IMR-90 (cell line): Measurements from ENCODE around the gene CCNC. TPM values are rescaled to one million over a fixed set of nuclear protein-coding genes. Genes with fewer than 3 reads are reported as not detected.

ENCODE experiments used
- ATAC-seq: fragments of 200-7000 bp; cut with Tn5 transposase; 2 replicates; pipeline ENCODE4 v1.9.1; 2020; ENCODE audit warnings: low read depth, mild to moderate bottlenecking, moderate library complexity
- BruUV-seq: library from RNA; stranded (reverse); fragments of 400-500 nt; replicated peaks from 2 replicates; lab custom pipeline; 2021; lab: Mats Ljungman, UMichigan
- CTCF ChIA-PET: fragments of 300-600 bp; formaldehyde crosslinking; extraction: SDS; loops from one replicate; lab custom pipeline; 2021; ENCODE audit warnings: antibody characterized with exemption; lab: Yijun Ruan, JAX
- POLR2A ChIA-PET: fragments of 300-600 bp; sonication (Branson Sonifier 250); formaldehyde crosslinking; loops from one replicate; lab custom pipeline; 2022; ENCODE audit warnings: antibody characterized with exemption; ENCODE audit not compliant: unreplicated experiment; lab: Charles Lee
- DNase-seq: peaks from one replicate; pipeline ENCODE4 v3.0.0; 2013
- H2AFZ ChIP-seq: replicated peaks from 2 replicates; pipeline ENCODE3; 2013; ENCODE audit warnings: low read length, mild to moderate bottlenecking; ENCODE audit not compliant: poor library complexity
- H2AK5ac ChIP-seq: 2 replicates; pipeline ENCODE4 v1.6.1; 2013; ENCODE audit warnings: low read depth, low read length, inconsistent platforms
- H2AK9ac ChIP-seq: replicated peaks from 2 replicates; pipeline ENCODE3; 2013; ENCODE audit warnings: mild to moderate bottlenecking, low read depth, low read length, moderate library complexity; ENCODE audit not compliant: poor library complexity
- H2BK120ac ChIP-seq: 2 replicates; pipeline ENCODE4 v1.6.1; 2013; ENCODE audit warnings: low read depth, low read length, inconsistent platforms
- H2BK15ac ChIP-seq: 3 replicates; pipeline ENCODE4 v1.6.1; 2013; ENCODE audit warnings: low read depth, low read length, inconsistent platforms
- H2BK20ac ChIP-seq: 2 replicates; pipeline ENCODE4 v1.6.1; 2013; ENCODE audit warnings: low read depth, mild to moderate bottlenecking, inconsistent platforms, low read length, moderate library complexity
- H2BK5ac ChIP-seq: 2 replicates; pipeline ENCODE4 v1.6.1; 2013; ENCODE audit warnings: mild to moderate bottlenecking, low read depth, low read length, inconsistent platforms; ENCODE audit not compliant: poor library complexity, severe bottlenecking
- H3K14ac ChIP-seq: replicated peaks from 2 replicates; pipeline ENCODE4 v1.6.1; 2013; ENCODE audit warnings: low read depth, low read length, inconsistent platforms
- H3K18ac ChIP-seq: 2 replicates; pipeline ENCODE4 v1.6.1; 2013; ENCODE audit warnings: low read depth, low read length, control low read depth
- H3K23ac ChIP-seq: 2 replicates; pipeline ENCODE4 v1.6.1; 2013; ENCODE audit warnings: low read depth, low read length, inconsistent platforms
- H3K27ac ChIP-seq: 2 replicates; pipeline ENCODE4 v1.5.1; 2013; ENCODE audit warnings: mild to moderate bottlenecking, control low read depth, low read length; ENCODE audit not compliant: insufficient read depth
- H3K27me3 ChIP-seq: 2 replicates; pipeline ENCODE4 v1.6.1; 2013; ENCODE audit warnings: low read length; ENCODE audit not compliant: control insufficient read depth, insufficient read depth
- H3K36me3 ChIP-seq: 2 replicates; pipeline ENCODE4 v1.6.1; 2013; ENCODE audit warnings: low read length, mixed read lengths; ENCODE audit not compliant: control insufficient read depth, insufficient read depth
- H3K4ac ChIP-seq: 2 replicates; pipeline ENCODE4 v1.6.1; 2013; ENCODE audit warnings: low read depth, low read length, inconsistent platforms
- H3K4me1 ChIP-seq: 2 replicates; pipeline ENCODE4 v1.6.1; 2013; ENCODE audit warnings: low read length, mixed read lengths; ENCODE audit not compliant: control insufficient read depth, insufficient read depth
- H3K4me2 ChIP-seq: 2 replicates; pipeline ENCODE4 v1.6.1; 2013; ENCODE audit warnings: low read depth, mild to moderate bottlenecking, control low read depth, low read length, moderate library complexity
- H3K4me3 ChIP-seq: 2 replicates; pipeline ENCODE4 v1.5.1; 2013; ENCODE audit warnings: low read depth, mild to moderate bottlenecking, control low read depth, low read length, moderate library complexity; ENCODE audit not compliant: insufficient read depth
- H3K56ac ChIP-seq: 2 replicates; pipeline ENCODE4 v1.6.1; 2013; ENCODE audit warnings: low read length, inconsistent platforms; ENCODE audit not compliant: insufficient read depth; ENCODE audit errors: extremely low read depth
- H3K79me1 ChIP-seq, 2 experiments: 2 replicates each; pipeline ENCODE4 v1.6.1; 2013; ENCODE audit warnings: low read length in 2 of 2, inconsistent platforms in 1 of 2, low read depth in 1 of 2
- H3K9ac ChIP-seq: 2 replicates; pipeline ENCODE4 v1.6.1; 2013; ENCODE audit warnings: low read depth, low read length, control low read depth
- H3K9me1 ChIP-seq: 2 replicates; pipeline ENCODE4 v1.6.1; 2013; ENCODE audit warnings: low read length, inconsistent platforms; ENCODE audit not compliant: insufficient read depth
- H3K9me3 ChIP-seq: 2 replicates; pipeline ENCODE4 v1.6.1; 2013; ENCODE audit warnings: low read length; ENCODE audit not compliant: control insufficient read depth, insufficient read depth
- H4K20me1 ChIP-seq: 2 replicates; pipeline ENCODE4 v1.6.1; 2013; ENCODE audit warnings: low read length, inconsistent platforms; ENCODE audit not compliant: insufficient read depth
- H4K5ac ChIP-seq: 2 replicates; pipeline ENCODE4 v1.6.1; 2013; ENCODE audit warnings: mild to moderate bottlenecking, low read depth, low read length, control low read depth
- H4K8ac ChIP-seq, 2 experiments: 2 replicates each; pipeline ENCODE4 v1.6.1; 2013; ENCODE audit warnings: low read depth in 2 of 2, low read length in 2 of 2, control low read depth in 1 of 2, inconsistent platforms in 1 of 2
- H4K91ac ChIP-seq: 2 replicates; pipeline ENCODE4 v1.6.1; 2013; ENCODE audit warnings: low read depth, low read length, inconsistent platforms; ENCODE audit not compliant: insufficient read depth
- BHLHE40 ChIP-seq: fragments of 150-350 bp; IDR thresholded peaks from 2 replicates; pipeline ENCODE4 v1.6.1; 2016; ENCODE audit warnings: mild to moderate bottlenecking, low read depth, low read length
- CHD1 ChIP-seq: IDR thresholded peaks from 2 replicates; pipeline ENCODE4 v1.6.1; 2012; ENCODE audit warnings: low read depth, low read length, improper control_type of control experiment
- ELK1 ChIP-seq: fragments of 150-350 bp; IDR thresholded peaks from 2 replicates; pipeline ENCODE4 v1.6.1; 2016; ENCODE audit warnings: low read depth, mild to moderate bottlenecking, low read length, moderate library complexity, borderline replicate concordance
- SMC3 ChIP-seq: fragments of 150-350 bp; IDR thresholded peaks from 2 replicates; pipeline ENCODE4 v1.6.1; 2016; ENCODE audit warnings: low read depth, mild to moderate bottlenecking, antibody characterized with exemption, low read length, moderate library complexity
- WGBS, 2 experiments: methylation state at CpG; one replicate each; pipeline versions ENCODE4 v1.1.5 to v1.1.7; 2013; ENCODE audit warnings: missing lambda C conversion rate in 2 of 2; ENCODE audit not compliant: insufficient read length in 1 of 2; ENCODE audit errors: extremely low coverage in 2 of 2; 5-methylcytosine and 5-hydroxymethylcytosine counted together
- dilution Hi-C: fragments of 300-500 bp; cut with HindIII; formaldehyde crosslinking; loops from one replicate; pipeline ENCODE4 v1.14.3; 2018; ENCODE audit warnings: low sequenced_read_pairs; ENCODE audit not compliant: unreplicated experiment
- in situ Hi-C: fragments of 300-500 bp; cut with MboI; formaldehyde crosslinking; loops from 3 replicates; pipeline ENCODE4 v1.14.3; 2019; ENCODE audit warnings: low sequenced_read_pairs, inconsistent platforms, mixed read lengths
- intact Hi-C: fragments of 100-400 bp; cut with micrococcal nuclease; formaldehyde crosslinking; loops from 2 replicates; pipeline ENCODE4 v1.10.0; 2022
- polyA plus RNA-seq, 3 experiments: library from polyadenylated mRNA; depleted of rRNA; stranded (reverse); fragments of >200 nt; gene quantifications; 2 replicates each; pipeline ENCODE4 v1.2.3, GENCODE V29; 2012; ENCODE audit warnings: low replicate concordance in 1 of 3
- total RNA-seq: library from RNA; depleted of rRNA; stranded (reverse); fragments of >200 nt; gene quantifications from 2 replicates; pipeline ENCODE4 v1.2.3, GENCODE V29; 2012
- TF ChIP-seq, protein P1 (sequence below): fragments of 150-350 bp; IDR thresholded peaks from 2 replicates; pipeline ENCODE4 v1.6.1; 2017; ENCODE audit warnings: mild to moderate bottlenecking, antibody characterized with exemption, low read length, low read depth

The CCNC gene
- total and polyA plus RNA-seq, 2 of the 4 experiments (the other 2 are of a cell fraction), result 30.1 to 95.7 TPM

DNA sequence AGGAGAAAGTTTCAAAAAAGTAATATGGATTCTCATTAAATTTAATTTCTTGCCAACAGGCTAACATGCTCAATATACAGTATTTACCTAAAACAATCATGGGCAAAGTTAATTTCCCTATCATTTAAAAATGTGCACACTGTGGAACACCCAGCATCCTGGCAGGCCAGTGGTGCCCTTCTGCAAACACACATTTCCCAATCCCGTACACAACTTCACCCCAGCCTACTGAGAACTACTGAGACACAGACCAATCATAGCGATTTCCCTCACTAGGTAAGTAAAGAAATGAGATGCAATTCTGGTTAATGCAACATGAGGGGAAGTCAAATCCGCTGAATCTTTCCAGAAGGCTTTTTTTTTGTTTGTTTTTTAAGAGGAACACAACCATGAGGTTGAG is 60.8 kb downstream of the CCNC start:
- TF ChIP-seq CHD1 (no peak), BHLHE40 (no peak), SMC3 (no peak), ELK1 (no peak)
- TF ChIP-seq, protein P1, sequence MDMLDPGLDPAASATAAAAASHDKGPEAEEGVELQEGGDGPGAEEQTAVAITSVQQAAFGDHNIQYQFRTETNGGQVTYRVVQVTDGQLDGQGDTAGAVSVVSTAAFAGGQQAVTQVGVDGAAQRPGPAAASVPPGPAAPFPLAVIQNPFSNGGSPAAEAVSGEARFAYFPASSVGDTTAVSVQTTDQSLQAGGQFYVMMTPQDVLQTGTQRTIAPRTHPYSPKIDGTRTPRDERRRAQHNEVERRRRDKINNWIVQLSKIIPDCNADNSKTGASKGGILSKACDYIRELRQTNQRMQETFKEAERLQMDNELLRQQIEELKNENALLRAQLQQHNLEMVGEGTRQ, result no peak
- POLR2A ChIA-PET, result no interaction called here
- no peak overlapping the region for H2BK15ac ChIP-seq
- no peak overlapping the region for H3K9ac ChIP-seq
- dilution Hi-C loops, result no loop called here
- H3K27ac ChIP-seq, result no peak overlapping the region
- no peak overlapping the region for H2BK5ac ChIP-seq
- H3K4me1 ChIP-seq, result no peaks in the 10 kb centered on the region
- CTCF ChIA-PET, result no interaction called here
- H3K23ac ChIP-seq, result no peak overlapping the region
- H4K20me1 ChIP-seq, result no peaks in the 10 kb centered on the region
- H3K56ac ChIP-seq, result no peak overlapping the region
- H4K8ac ChIP-seq, result no peak overlapping the region
- H4K5ac ChIP-seq, result no peak overlapping the region
- 0 out of 2 replicates have a peak, but pooled peaks cover under 1% of the 10 kb centered on the region for H3K9me1 ChIP-seq
- intact Hi-C loops, result no loop called here
- BruUV-seq, result no TSS peak
- H3K14ac ChIP-seq, result no peak overlapping the region
- no peaks in the 10 kb centered on the region for H3K9me3 ChIP-seq
- H3K18ac ChIP-seq, result no peak overlapping the region
- peaks cover 11% of the 10 kb centered on the region for H3K36me3 ChIP-seq
- H3K79me1 ChIP-seq, result peaks cover 12 to 19% of the 10 kb centered on the region in 2 experiments
- no peak overlapping the region for H2BK20ac ChIP-seq
- no peak overlapping the region for H3K4ac ChIP-seq
- no peak overlapping the region for H2AK5ac ChIP-seq
- ATAC-seq (no peak), DNase-seq (no peak)
- in situ Hi-C loops, result no loop called here
- no peak overlapping the region for H2AK9ac ChIP-seq
- no peak overlapping the region for H4K91ac ChIP-seq
- H2BK120ac ChIP-seq, result no peak overlapping the region
- H2AFZ ChIP-seq, result no peak overlapping the region
- H3K4me2 ChIP-seq, result no peak overlapping the region
- no CpG with 5 or more reads among the region's 3 CpGs for WGBS, 2 experiments
- no peak overlapping the region for H3K4me3 ChIP-seq
- no peaks in the 10 kb centered on the region for H3K27me3 ChIP-seq
